Cardiac muscle cell (in vitro differentiated cells and primary cell): ENCODE measurements around the gene PFKFB4. TPM values are rescaled to one million over a fixed set of nuclear protein-coding genes. Genes with fewer than 3 reads are reported as not detected.

ENCODE experiments used
- DNase-seq, 2 donors: peaks; one replicate each; pipeline versions ENCODE4 v3.0.0 to v3.0.0-alpha.2; 2010 to 2017; ENCODE audit warnings: low read depth in 1 of 2, low spot score in 1 of 2
- H3K27ac ChIP-seq: fragments of 200-600 bp; sonication (generic); 2 replicates; pipeline ENCODE4 v1.5.1; 2016
- H3K27me3 ChIP-seq: fragments of 200-600 bp; sonication (generic); 2 replicates; pipeline ENCODE4 v1.6.0; 2016; ENCODE audit warnings: control low read depth
- H3K36me3 ChIP-seq: fragments of 200-600 bp; sonication (generic); 2 replicates; pipeline ENCODE4 v1.5.1; 2016; ENCODE audit warnings: control low read depth
- H3K4me1 ChIP-seq: fragments of 200-600 bp; sonication (generic); 2 replicates; pipeline ENCODE4 v1.8.1; 2017; ENCODE audit warnings: low read depth, mild to moderate bottlenecking, mixed run types
- H3K4me3 ChIP-seq: fragments of 200-600 bp; sonication (generic); 2 replicates; pipeline ENCODE4 v1.5.1; 2016; ENCODE audit warnings: mild to moderate bottlenecking
- H3K9me3 ChIP-seq: fragments of 200-600 bp; sonication (generic); 2 replicates; pipeline ENCODE4 v1.5.1; 2017; ENCODE audit warnings: low read depth, mild to moderate bottlenecking, control low read depth
- CTCF ChIP-seq: IDR thresholded peaks from 2 replicates; pipeline ENCODE4 v1.5.1; 2012; ENCODE audit warnings: low read depth, mild to moderate bottlenecking, low read length
- polyA plus RNA-seq: library from polyadenylated mRNA; unstranded; fragments of >200 nt; fragmentation: Nextera tagmentation; extraction: Ambion mirVana; gene quantifications from 2 replicates; pipeline ENCODE4 v1.2.1, GENCODE V29; 2016
- total RNA-seq: library from RNA; depleted of rRNA; stranded (reverse); fragments of >200 nt; gene quantifications from 2 replicates; pipeline ENCODE4 v1.2.3, GENCODE V29; 2016

Gene PFKFB4
- total and polyA plus RNA-seq, 2 experiments from 2014 or later: 64.9 to 74.7 TPM

- H3K4me1 ChIP-seq: no peaks in the 10 kb centered on the region
- no peak for DNase-seq
- no peaks in the 10 kb centered on the region for H3K9me3 ChIP-seq
- H3K4me3 ChIP-seq: no peak overlapping the region
- no peaks in the 10 kb centered on the region for H3K27me3 ChIP-seq
- TF ChIP-seq CTCF: no peak
- H3K27ac ChIP-seq: no peak overlapping the region
- peaks cover 26% of the 10 kb centered on the region for H3K36me3 ChIP-seq
Observed at GRCh38 chr3:48516571-48516970, 40.0 kb downstream of the PFKFB4 start.

- H3K9me3 ChIP-seq: no peaks in the 10 kb centered on the region
- no peak overlapping the region for H3K27ac ChIP-seq
- H3K36me3 ChIP-seq: peaks cover 16% of the 10 kb centered on the region
- no peak for DNase-seq
- TF ChIP-seq CTCF: no peak
- H3K4me1 ChIP-seq: no peaks in the 10 kb centered on the region
- H3K4me3 ChIP-seq: no peak overlapping the region
- no peaks in the 10 kb centered on the region for H3K27me3 ChIP-seq
Observed at GRCh38 chr3:48514431-48515227, 42.0 kb downstream of the PFKFB4 start.

GRCh38 chr3:48511551-48511950, 45.1 kb downstream of the PFKFB4 start:
- Histone ChIP-seq H3K4me3 (no peak overlapping the region), H3K9me3 (no peaks in the 10 kb centered on the region), H3K27me3 (no peaks in the 10 kb centered on the region), H3K4me1 (no peaks in the 10 kb centered on the region), H3K27ac (no peak overlapping the region), H3K36me3 (peaks cover 3% of the 10 kb centered on the region)
- no peak for TF ChIP-seq CTCF
- no peak for DNase-seq

GRCh38 chr3:48507256-48508061, 49.1 kb downstream of the PFKFB4 start:
- no peak overlapping the region for H3K4me3 ChIP-seq
- peak overlapping the region; percentile 32 for H3K27ac ChIP-seq
- H3K4me1 ChIP-seq: no peaks in the 10 kb centered on the region
- no peaks in the 10 kb centered on the region for H3K27me3 ChIP-seq
- peak; percentile 56 to 58 for DNase-seq
- TF ChIP-seq CTCF: peak; percentile 43
- no peaks in the 10 kb centered on the region for H3K9me3 ChIP-seq
- no peaks in the 10 kb centered on the region for H3K36me3 ChIP-seq

GRCh38 chr3:48505968-48506504, 50.6 kb downstream of the PFKFB4 start:
- Histone ChIP-seq H3K4me3 (no peak overlapping the region), H3K36me3 (no peaks in the 10 kb centered on the region), H3K27ac (no peak overlapping the region), H3K4me1 (no peaks in the 10 kb centered on the region), H3K27me3 (no peaks in the 10 kb centered on the region), H3K9me3 (no peaks in the 10 kb centered on the region)
- no peak for TF ChIP-seq CTCF
- no peak for DNase-seq
